HG03280 (cell line): Measurements from ENCODE around the gene LPA.
A peak's percentile ranks its signal among the peaks of the same experiment; 100 is the strongest.
"Not testable (repeated sequence)": the region's sequence is repeated elsewhere in the genome, so short reads cannot be mapped to it uniquely, and the experiment has no call there.

ENCODE experiments used
- ATAC-seq: cut with Tn5 transposase; IDR thresholded peaks from one replicate; pipeline ENCODE4 v1.9.1; 2021; ENCODE audit warnings: mild to moderate bottlenecking, moderate library complexity; ENCODE audit not compliant: unreplicated experiment

The LPA gene

GRCh38 chr6:160664198-160664597, at the start of gene LPA:
TSS of gene LPA (minus strand) at chr6:160664275. CDS start at chr6:160664214, 61 bp downstream.
- not testable (repeated sequence) for ATAC-seq

GRCh38 chr6:160708993-160709392, 44.9 kb upstream of the LPA start:
- not testable (repeated sequence) for ATAC-seq

- not testable (repeated sequence) for ATAC-seq
Measured at GRCh38 chr6:160704688-160705087, 40.6 kb upstream of the LPA start.

GRCh38 chr6:160701918-160702680, 38.0 kb upstream of the LPA start, which contains the start of gene PLG:
TSS of gene PLG (plus strand) at chr6:160702244. CDS start at chr6:160702305, 61 bp downstream.
- ATAC-seq = not testable (repeated sequence)

- ATAC-seq = no peak
Measured at GRCh38 chr6:160697826-160698225, 33.8 kb upstream of the LPA start.

GRCh38 chr6:160696884-160697283, 32.8 kb upstream of the LPA start:
- not testable (repeated sequence) for ATAC-seq

- not testable (repeated sequence) for ATAC-seq
Measured at GRCh38 chr6:160695622-160696021, 31.5 kb upstream of the LPA start.

- not testable (repeated sequence) for ATAC-seq
Measured at GRCh38 chr6:160695025-160695424, 30.9 kb upstream of the LPA start.

- no peak for ATAC-seq
Measured at GRCh38 chr6:160692369-160692959, 28.4 kb upstream of the LPA start.

GRCh38 chr6:160691617-160692016, 27.5 kb upstream of the LPA start:
- ATAC-seq = no peak

GRCh38 chr6:160690458-160690857, 26.4 kb upstream of the LPA start:
- no peak for ATAC-seq

- ATAC-seq = no peak
Measured at GRCh38 chr6:160685762-160686450, 21.8 kb upstream of the LPA start.

GRCh38 chr6:160685101-160685761, 21.2 kb upstream of the LPA start:
- ATAC-seq = not testable (repeated sequence)

- ATAC-seq = no peak
Measured at GRCh38 chr6:160679402-160679769, 15.3 kb upstream of the LPA start.

GRCh38 chr6:160678744-160679401, 14.8 kb upstream of the LPA start:
- ATAC-seq = no peak

- no peak for ATAC-seq
Measured at GRCh38 chr6:160678230-160678629, 14.2 kb upstream of the LPA start.

- ATAC-seq = not testable (repeated sequence)
Measured at GRCh38 chr6:160676418-160676817, 12.3 kb upstream of the LPA start.

GRCh38 chr6:160668589-160668988, 4.5 kb upstream of the LPA start:
- ATAC-seq = no peak

- ATAC-seq = peak; percentile 84
Measured at GRCh38 chr6:160667639-160668481, 3.8 kb upstream of the LPA start.

GRCh38 chr6:160662842-160663241, 1.2 kb downstream of the LPA start:
- ATAC-seq = no peak
